SK-N-SH treated with all-trans-retinoic acid at 6 μM for 48 hours (cell line): ENCODE measurements around the gene ESYT2.

Source experiments
- ATAC-seq: fragments of 200-7000 bp; cut with Tn5 transposase; 3 replicates; pipeline ENCODE4 v1.9.1; 2020; ENCODE audit warnings: mild to moderate bottlenecking, moderate library complexity
- ARNTL ChIP-seq: fragments of 450-650 bp; formaldehyde crosslinking; IDR thresholded peaks from 2 replicates; pipeline ENCODE4 v1.5.0; 2020; ENCODE audit warnings: low read depth, mild to moderate bottlenecking, moderate library complexity, borderline replicate concordance
- CSDC2 ChIP-seq: fragments of 250-450 bp; sonication (Bioruptor Pico); IDR thresholded peaks from 2 replicates; pipeline ENCODE4 v1.5.0; 2020; ENCODE audit warnings: mild to moderate bottlenecking, moderate library complexity
- CSRNP3 ChIP-seq: fragments of 250-450 bp; sonication (Bioruptor Pico); IDR thresholded peaks from 2 replicates; pipeline ENCODE4 v1.5.1; 2021; ENCODE audit warnings: mild to moderate bottlenecking, moderate library complexity
- ESRRG ChIP-seq: fragments of 250-450 bp; sonication (Bioruptor Pico); IDR thresholded peaks from 2 replicates; pipeline ENCODE4 v1.6.1; 2021; ENCODE audit warnings: mild to moderate bottlenecking
- GLIS3 ChIP-seq: fragments of 250-450 bp; sonication (Bioruptor Pico); IDR thresholded peaks from 2 replicates; pipeline ENCODE4 v1.5.0; 2020; ENCODE audit warnings: mild to moderate bottlenecking, moderate library complexity
- ISL1 ChIP-seq: fragments of 250-450 bp; sonication (Bioruptor Pico); IDR thresholded peaks from 2 replicates; pipeline ENCODE4 v2.1.2; 2022; ENCODE audit warnings: mild to moderate bottlenecking, moderate library complexity
- OSR1 ChIP-seq: fragments of 250-450 bp; sonication (Bioruptor Pico); IDR thresholded peaks from 2 replicates; pipeline ENCODE4 v1.8.0; 2022; ENCODE audit warnings: moderate library complexity, mild to moderate bottlenecking, inconsistent platforms
- PPARA ChIP-seq: fragments of 250-450 bp; sonication (Bioruptor Pico); IDR thresholded peaks from 2 replicates; pipeline ENCODE4 v1.5.0; 2020; ENCODE audit warnings: mild to moderate bottlenecking, borderline replicate concordance
- TOX ChIP-seq: fragments of 250-450 bp; sonication (Bioruptor Pico); IDR thresholded peaks from 2 replicates; pipeline ENCODE4 v1.8.0; 2021; ENCODE audit warnings: mild to moderate bottlenecking, moderate library complexity, borderline replicate concordance
- TSHZ2 ChIP-seq: fragments of 250-450 bp; sonication (Bioruptor Pico); IDR thresholded peaks from 2 replicates; pipeline ENCODE4 v1.5.0; 2020; ENCODE audit warnings: mild to moderate bottlenecking, moderate library complexity
- ZC3H10 ChIP-seq: fragments of 250-450 bp; sonication (Bioruptor Pico); IDR thresholded peaks from 2 replicates; pipeline ENCODE4 v1.5.1; 2021; ENCODE audit warnings: mild to moderate bottlenecking, moderate library complexity
- ZFP3 ChIP-seq: fragments of 250-450 bp; sonication (Bioruptor Pico); IDR thresholded peaks from 2 replicates; pipeline ENCODE4 v1.5.0; 2020; ENCODE audit warnings: mild to moderate bottlenecking, moderate library complexity
- ZFP30 ChIP-seq: fragments of 450-650 bp; formaldehyde crosslinking; IDR thresholded peaks from 2 replicates; pipeline ENCODE4 v1.5.0; 2022; ENCODE audit warnings: mild to moderate bottlenecking, moderate library complexity
- ZNF565 ChIP-seq: fragments of 450-650 bp; formaldehyde crosslinking; conservative IDR thresholded peaks from 2 replicates; pipeline ENCODE4 v1.5.0; 2020; ENCODE audit warnings: low read depth, mild to moderate bottlenecking, moderate library complexity
- ZNF70 ChIP-seq: fragments of 450-650 bp; formaldehyde crosslinking; IDR thresholded peaks from 2 replicates; pipeline ENCODE4 v1.5.0; 2020; ENCODE audit warnings: mild to moderate bottlenecking, moderate library complexity
- ZNF8 ChIP-seq: fragments of 450-650 bp; formaldehyde crosslinking; IDR thresholded peaks from 2 replicates; pipeline ENCODE4 v1.5.0; 2020; ENCODE audit warnings: mild to moderate bottlenecking, moderate library complexity
- TF ChIP-seq, protein P1 (sequence below): fragments of 250-450 bp; sonication (Bioruptor Pico); IDR thresholded peaks from 2 replicates; pipeline ENCODE4 v1.5.1; 2020; ENCODE audit warnings: low read depth, mild to moderate bottlenecking, moderate library complexity
- TF ChIP-seq, protein P2 (sequence below): fragments of 250-450 bp; sonication (Bioruptor Pico); IDR thresholded peaks from 2 replicates; pipeline ENCODE4 v1.8.0; 2021; ENCODE audit warnings: low read depth, mild to moderate bottlenecking, moderate library complexity, borderline replicate concordance
- TF ChIP-seq, protein P3 (sequence below): fragments of 250-450 bp; sonication (Bioruptor Pico); IDR thresholded peaks from 2 replicates; pipeline ENCODE4 v1.8.0; 2020; ENCODE audit warnings: mild to moderate bottlenecking, moderate library complexity, borderline replicate concordance

Gene ESYT2

DNA sequence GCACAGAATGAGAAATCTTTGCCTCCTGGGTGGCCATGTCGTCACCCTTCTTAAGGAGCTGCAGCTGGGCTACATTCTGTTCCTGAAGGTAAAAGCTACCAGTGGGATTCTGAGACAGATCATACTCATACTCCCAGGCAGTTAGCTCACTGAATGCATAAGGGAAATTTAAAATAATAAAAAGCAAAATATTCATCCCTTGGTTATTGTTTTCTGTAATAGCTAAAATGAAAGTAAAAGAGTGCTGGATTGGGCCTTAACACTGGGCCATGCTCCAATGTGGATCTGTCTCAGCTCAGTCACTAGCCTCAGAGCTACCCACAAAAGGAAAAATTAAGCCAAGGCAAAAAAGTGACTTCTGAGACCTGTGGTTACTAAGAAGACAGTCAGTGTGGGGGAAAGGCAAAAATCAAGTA lies 18.1 kb upstream of the ESYT2 start (continued):
- TF ChIP-seq, protein P1, sequence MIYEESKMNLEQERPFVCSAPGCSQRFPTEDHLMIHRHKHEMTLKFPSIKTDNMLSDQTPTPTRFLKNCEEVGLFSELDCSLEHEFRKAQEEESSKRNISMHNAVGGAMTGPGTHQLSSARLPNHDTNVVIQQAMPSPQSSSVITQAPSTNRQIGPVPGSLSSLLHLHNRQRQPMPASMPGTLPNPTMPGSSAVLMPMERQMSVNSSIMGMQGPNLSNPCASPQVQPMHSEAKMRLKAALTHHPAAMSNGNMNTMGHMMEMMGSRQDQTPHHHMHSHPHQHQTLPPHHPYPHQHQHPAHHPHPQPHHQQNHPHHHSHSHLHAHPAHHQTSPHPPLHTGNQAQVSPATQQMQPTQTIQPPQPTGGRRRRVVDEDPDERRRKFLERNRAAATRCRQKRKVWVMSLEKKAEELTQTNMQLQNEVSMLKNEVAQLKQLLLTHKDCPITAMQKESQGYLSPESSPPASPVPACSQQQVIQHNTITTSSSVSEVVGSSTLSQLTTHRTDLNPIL: no peak
- no peak for TF ChIP-seq PPARA
- no peak for TF ChIP-seq ZC3H10 (CRISPR knock-in tag)
- no peak for TF ChIP-seq ZFP3 (CRISPR knock-in tag)

DNA sequence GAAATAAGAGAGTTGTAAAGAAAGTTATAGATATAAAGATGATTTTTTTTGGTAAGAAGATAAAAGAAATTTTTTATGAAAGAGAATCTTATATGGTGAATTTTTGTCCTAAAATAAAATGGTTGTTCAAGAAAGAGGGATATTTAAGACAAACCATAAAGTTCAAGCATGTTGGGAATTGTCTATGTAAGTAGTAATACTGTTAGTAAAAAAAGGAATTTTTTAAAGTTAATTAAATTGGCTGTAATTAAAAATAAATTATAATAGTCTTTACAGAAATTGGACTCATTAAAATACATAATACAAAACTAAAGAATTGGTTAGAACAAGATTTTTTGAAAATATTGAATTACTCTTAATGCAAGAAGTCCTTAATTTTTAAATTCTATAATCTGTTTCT lies 17.0 kb upstream of the ESYT2 start:
- TF ChIP-seq ZNF8: no peak
- TF ChIP-seq, protein P2, sequence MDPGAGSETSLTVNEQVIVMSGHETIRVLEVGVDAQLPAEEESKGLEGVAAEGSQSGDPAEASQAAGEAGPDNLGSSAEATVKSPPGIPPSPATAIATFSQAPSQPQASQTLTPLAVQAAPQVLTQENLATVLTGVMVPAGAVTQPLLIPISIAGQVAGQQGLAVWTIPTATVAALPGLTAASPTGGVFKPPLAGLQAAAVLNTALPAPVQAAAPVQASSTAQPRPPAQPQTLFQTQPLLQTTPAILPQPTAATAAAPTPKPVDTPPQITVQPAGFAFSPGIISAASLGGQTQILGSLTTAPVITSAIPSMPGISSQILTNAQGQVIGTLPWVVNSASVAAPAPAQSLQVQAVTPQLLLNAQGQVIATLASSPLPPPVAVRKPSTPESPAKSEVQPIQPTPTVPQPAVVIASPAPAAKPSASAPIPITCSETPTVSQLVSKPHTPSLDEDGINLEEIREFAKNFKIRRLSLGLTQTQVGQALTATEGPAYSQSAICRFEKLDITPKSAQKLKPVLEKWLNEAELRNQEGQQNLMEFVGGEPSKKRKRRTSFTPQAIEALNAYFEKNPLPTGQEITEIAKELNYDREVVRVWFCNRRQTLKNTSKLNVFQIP: no peak
- TF ChIP-seq CSRNP3 (CRISPR knock-in tag): no peak
- TF ChIP-seq ARNTL (CRISPR knock-in tag): no peak
- TF ChIP-seq PPARA: no peak
- TF ChIP-seq ZNF565: no peak
- no peak for TF ChIP-seq OSR1
- no peak for TF ChIP-seq ZNF70 (CRISPR knock-in tag)
- TF ChIP-seq, protein P1: no peak
- TF ChIP-seq ISL1 (CRISPR knock-in tag): no peak
- TF ChIP-seq TSHZ2 (CRISPR knock-in tag): no peak
- TF ChIP-seq TOX (CRISPR knock-in tag): no peak
- TF ChIP-seq CSDC2 (CRISPR knock-in tag): no peak
- TF ChIP-seq GLIS3 (CRISPR knock-in tag): no peak
- no peak for TF ChIP-seq ESRRG (CRISPR knock-in tag)
- TF ChIP-seq ZFP30 (CRISPR knock-in tag): no peak
- TF ChIP-seq, protein P3, sequence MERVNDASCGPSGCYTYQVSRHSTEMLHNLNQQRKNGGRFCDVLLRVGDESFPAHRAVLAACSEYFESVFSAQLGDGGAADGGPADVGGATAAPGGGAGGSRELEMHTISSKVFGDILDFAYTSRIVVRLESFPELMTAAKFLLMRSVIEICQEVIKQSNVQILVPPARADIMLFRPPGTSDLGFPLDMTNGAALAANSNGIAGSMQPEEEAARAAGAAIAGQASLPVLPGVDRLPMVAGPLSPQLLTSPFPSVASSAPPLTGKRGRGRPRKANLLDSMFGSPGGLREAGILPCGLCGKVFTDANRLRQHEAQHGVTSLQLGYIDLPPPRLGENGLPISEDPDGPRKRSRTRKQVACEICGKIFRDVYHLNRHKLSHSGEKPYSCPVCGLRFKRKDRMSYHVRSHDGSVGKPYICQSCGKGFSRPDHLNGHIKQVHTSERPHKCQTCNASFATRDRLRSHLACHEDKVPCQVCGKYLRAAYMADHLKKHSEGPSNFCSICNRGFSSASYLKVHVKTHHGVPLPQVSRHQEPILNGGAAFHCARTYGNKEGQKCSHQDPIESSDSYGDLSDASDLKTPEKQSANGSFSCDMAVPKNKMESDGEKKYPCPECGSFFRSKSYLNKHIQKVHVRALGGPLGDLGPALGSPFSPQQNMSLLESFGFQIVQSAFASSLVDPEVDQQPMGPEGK (CRISPR knock-in tag): no peak
- TF ChIP-seq, all 23 proteins: peak for 0
- ATAC-seq: no peak

DNA sequence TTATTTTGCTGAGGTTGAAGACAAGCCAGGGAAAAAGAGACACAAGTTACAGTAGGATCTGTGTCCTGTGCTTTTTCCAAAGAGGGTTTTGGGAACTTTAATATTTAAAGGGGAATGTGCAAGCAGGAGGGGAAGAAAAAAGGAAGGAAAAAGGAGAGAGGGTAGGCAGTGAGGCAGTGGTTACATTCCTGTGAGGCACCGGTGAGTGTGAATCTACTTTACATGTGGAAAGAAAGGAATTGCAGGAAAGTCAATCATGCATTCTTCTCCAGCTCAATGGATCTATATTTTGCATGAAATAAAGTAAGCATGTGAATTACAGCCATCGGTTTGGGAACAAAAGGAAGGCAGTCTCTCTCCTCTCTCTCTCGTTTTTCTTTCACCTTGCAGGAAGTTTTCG lies 14.5 kb upstream of the ESYT2 start:
- peak; percentile 28; the same call in 1 of the 3 replicates for ATAC-seq
- TF ChIP-seq CSDC2 (CRISPR knock-in tag) (no peak), ZC3H10 (CRISPR knock-in tag) (no peak), ZFP3 (CRISPR knock-in tag) (no peak), ARNTL (CRISPR knock-in tag) (no peak), TSHZ2 (CRISPR knock-in tag) (no peak), ZFP30 (CRISPR knock-in tag) (no peak), ESRRG (CRISPR knock-in tag) (no peak), ZNF70 (CRISPR knock-in tag) (no peak), OSR1 (no peak), ZNF565 (no peak), PPARA (no peak), ZNF8 (no peak)
- TF ChIP-seq, protein P3 (CRISPR knock-in tag): no peak
- TF ChIP-seq, protein P2: no peak
